AG10803 (cell line): ENCODE data around the gene FIGNL2.

Source experiments
- DNase-seq: peaks from one replicate; pipeline ENCODE4 v3.0.0; 2010; ENCODE audit warnings: low read depth
- H3K4me3 ChIP-seq: 2 replicates; pipeline ENCODE4 v1.5.1; 2011; ENCODE audit warnings: mild to moderate bottlenecking, low read length, control low read depth
- CTCF ChIP-seq: conservative IDR thresholded peaks from 2 replicates; pipeline ENCODE4 v1.5.1; 2011; ENCODE audit warnings: mild to moderate bottlenecking, low read length, control low read depth, inconsistent platforms

FIGNL2 gene

GRCh38 chr12:51818566-51819300 is 29.8 kb downstream of the FIGNL2 start:
- no peak; the same call in 1 of the 2 replicates for TF ChIP-seq CTCF
- H3K4me3 ChIP-seq, result peak overlapping the region; percentile 38
- peak; percentile 94 for DNase-seq

GRCh38 chr12:51818086-51818485 is 30.4 kb downstream of the FIGNL2 start:
- TF ChIP-seq CTCF, result no peak
- no peak for DNase-seq
- no peak overlapping the region for H3K4me3 ChIP-seq

- TF ChIP-seq CTCF, result no peak
- H3K4me3 ChIP-seq, result no peak overlapping the region
- DNase-seq, result no peak
Measured at GRCh38 chr12:51817027-51817953, 31.2 kb downstream of the FIGNL2 start.

GRCh38 chr12:51815571-51815970 is 32.9 kb downstream of the FIGNL2 start:
- TF ChIP-seq CTCF, result no peak
- H3K4me3 ChIP-seq, result no peak overlapping the region
- DNase-seq, result no peak

GRCh38 chr12:51814311-51815088 is 34.0 kb downstream of the FIGNL2 start:
- peak overlapping the region; percentile 60 for H3K4me3 ChIP-seq
- TF ChIP-seq CTCF, result peak; percentile 57
- peak; percentile 83 for DNase-seq

- H3K4me3 ChIP-seq, result peak overlapping the region; percentile 60
- no peak for TF ChIP-seq CTCF
- no peak for DNase-seq
Measured at GRCh38 chr12:51813931-51814310, 34.6 kb downstream of the FIGNL2 start.
